HEK293T (cell line): ENCODE data around the gene MTERF2.

Source experiments
- CTCF ChIA-PET: fragments of 350-600 bp; formaldehyde crosslinking; extraction: SDS; loops from one replicate; lab custom pipeline; 2021; ENCODE audit warnings: antibody characterized with exemption, inconsistent platforms; lab: Yijun Ruan, JAX
- POLR2A ChIA-PET: fragments of 350-600 bp; formaldehyde crosslinking; extraction: SDS; loops from one replicate; lab custom pipeline; 2020; ENCODE audit warnings: antibody characterized with exemption, inconsistent platforms; lab: Yijun Ruan, JAX
- DNase-seq: peaks from one replicate; pipeline ENCODE4 v3.0.0; 2012; ENCODE audit warnings: mixed read lengths; ENCODE audit errors: extremely low spot score
- ARNT ChIP-seq: fragments of 450-650 bp; IDR thresholded peaks from 2 replicates; pipeline ENCODE4 v1.6.1; 2017; ENCODE audit warnings: mild to moderate bottlenecking
- BHLHE40 ChIP-seq: fragments of 450-650 bp; IDR thresholded peaks from 2 replicates; pipeline ENCODE4 v1.6.1; 2016; ENCODE audit warnings: mild to moderate bottlenecking, moderate library complexity, borderline replicate concordance
- CTBP1 ChIP-seq: fragments of 450-650 bp; IDR thresholded peaks from 2 replicates; pipeline ENCODE4 v1.6.1; 2016; ENCODE audit warnings: borderline replicate concordance
- ELF4 ChIP-seq: fragments of 450-650 bp; IDR thresholded peaks from 2 replicates; pipeline ENCODE4 v1.6.1; 2017; ENCODE audit warnings: antibody characterized with exemption
- FOXA1 ChIP-seq: fragments of 450-650 bp; IDR thresholded peaks from 2 replicates; pipeline ENCODE4 v1.6.1; 2016; ENCODE audit warnings: mild to moderate bottlenecking
- FOXK2 ChIP-seq: fragments of 450-650 bp; IDR thresholded peaks from 2 replicates; pipeline ENCODE4 v1.6.1; 2016; ENCODE audit warnings: mild to moderate bottlenecking
- FOXM1 ChIP-seq: fragments of 450-650 bp; IDR thresholded peaks from 2 replicates; pipeline ENCODE4 v1.6.1; 2017; ENCODE audit warnings: mild to moderate bottlenecking, borderline replicate concordance
- HDGF ChIP-seq: fragments of 450-650 bp; IDR thresholded peaks from 2 replicates; pipeline ENCODE4 v1.6.1; 2017; ENCODE audit warnings: antibody characterized with exemption, borderline replicate concordance
- L3MBTL2 ChIP-seq: fragments of 450-650 bp; conservative IDR thresholded peaks from 2 replicates; pipeline ENCODE4 v1.6.1; 2016; ENCODE audit warnings: mild to moderate bottlenecking
- LEF1 ChIP-seq: fragments of 450-650 bp; IDR thresholded peaks from 2 replicates; pipeline ENCODE4 v1.6.1; 2017; ENCODE audit warnings: mild to moderate bottlenecking, borderline replicate concordance
- NFRKB ChIP-seq: fragments of 450-650 bp; IDR thresholded peaks from 2 replicates; pipeline ENCODE4 v1.6.1; 2016; ENCODE audit warnings: mild to moderate bottlenecking, moderate library complexity
- PKNOX1 ChIP-seq: fragments of 450-650 bp; IDR thresholded peaks from 2 replicates; pipeline ENCODE4 v1.6.1; 2016
- SP1 ChIP-seq: fragments of 450-650 bp; IDR thresholded peaks from 2 replicates; pipeline ENCODE4 v1.6.1; 2017
- SUZ12 ChIP-seq: fragments of 450-650 bp; IDR thresholded peaks from 2 replicates; pipeline ENCODE4 v1.6.1; 2016; ENCODE audit warnings: mild to moderate bottlenecking
- TARDBP ChIP-seq: fragments of 450-650 bp; IDR thresholded peaks from 2 replicates; pipeline ENCODE4 v1.6.1; 2016
- ZNF384 ChIP-seq: fragments of 450-650 bp; IDR thresholded peaks from 2 replicates; pipeline ENCODE4 v1.6.1; 2016

MTERF2 gene

GRCh38 chr12:106984588-106985137 is 2.3 kb downstream of the MTERF2 start:
- DNase-seq = no peak
- CTCF ChIA-PET = no interaction called here
- TF ChIP-seq FOXM1 (no peak), FOXK2 (no peak), NFRKB (no peak), ARNT (no peak), ZNF384 (no peak), BHLHE40 (no peak), L3MBTL2 (no peak), ELF4 (no peak), FOXA1 (no peak), CTBP1 (no peak), TARDBP (no peak), SP1 (no peak), LEF1 (no peak), PKNOX1 (no peak)

GRCh38 chr12:106982229-106982628 is 4.7 kb downstream of the MTERF2 start:
- CTCF ChIA-PET = no interaction called here
- TF ChIP-seq PKNOX1 (no peak), CTBP1 (no peak), TARDBP (no peak), FOXK2 (no peak), ELF4 (no peak), LEF1 (no peak), FOXM1 (no peak), BHLHE40 (no peak), FOXA1 (no peak), ZNF384 (no peak), L3MBTL2 (no peak), NFRKB (no peak), SUZ12 (no peak), HDGF (no peak), SP1 (no peak), ARNT (no peak)
- no peak for DNase-seq
- POLR2A ChIA-PET = no interaction called here

More at GRCh38 chr12:106984588-106985137, 2.3 kb downstream of the MTERF2 start:
- POLR2A ChIA-PET = interaction anchor here (1.3 kb wide), 1 partner anchor 28 kb away, joined by 8 read pairs; the partner anchor contains the start of gene TMEM263

GRCh38 chr12:106981788-106982187 is 5.2 kb downstream of the MTERF2 start:
- no peak for TF ChIP-seq SP1
- no peak for TF ChIP-seq CTBP1
- TF ChIP-seq TARDBP = no peak
- no peak for TF ChIP-seq FOXM1
- TF ChIP-seq SUZ12 = no peak
- no peak for TF ChIP-seq FOXK2
- no peak for TF ChIP-seq NFRKB
- no peak for TF ChIP-seq FOXA1
- no peak for TF ChIP-seq LEF1
- TF ChIP-seq ZNF384 = no peak
- ChIA-PET POLR2A (no interaction called here), CTCF (no interaction called here)
- no peak for DNase-seq

GRCh38 chr12:106980944-106981343 is 6.0 kb downstream of the MTERF2 start:
- no peak for DNase-seq
- CTCF ChIA-PET = no interaction called here
- POLR2A ChIA-PET = no interaction called here
- TF ChIP-seq SUZ12 = no peak
- no peak for TF ChIP-seq ELF4
- no peak for TF ChIP-seq CTBP1
- TF ChIP-seq FOXM1 = no peak
- no peak for TF ChIP-seq L3MBTL2

- no peak for DNase-seq
- no peak for TF ChIP-seq ZNF384
- no peak for TF ChIP-seq ARNT
- no peak for TF ChIP-seq SUZ12
- no peak for TF ChIP-seq L3MBTL2
- TF ChIP-seq PKNOX1 = no peak
- TF ChIP-seq TARDBP = no peak
- TF ChIP-seq NFRKB = no peak
- no peak for TF ChIP-seq LEF1
- no peak for TF ChIP-seq SP1
- no peak for TF ChIP-seq CTBP1
- TF ChIP-seq BHLHE40 = no peak
- TF ChIP-seq FOXA1 = no peak
- TF ChIP-seq FOXK2 = no peak
- no peak for TF ChIP-seq ELF4
- TF ChIP-seq HDGF = no peak
- TF ChIP-seq FOXM1 = no peak
- CTCF ChIA-PET = interaction anchor here (0.5 to 0.6 kb wide), 2 partner anchors 41 to 649 kb away, joined by 3 read pairs; no protein-coding TSS in a partner anchor
- POLR2A ChIA-PET = interaction anchor here (2.2 to 2.7 kb wide), 2 partner anchors 9 to 22 kb away, joined by 6 to 15 read pairs; partner anchors contain the start of genes MTERF2 and TMEM263
Observed at GRCh38 chr12:106978035-106978800, 8.7 kb downstream of the MTERF2 start.
